GM12873 (cell line): ENCODE data around the gene ERC2.

Experiments
- CTCF ChIP-seq: IDR thresholded peaks from 2 replicates; pipeline ENCODE4 v1.5.1; 2012; ENCODE audit warnings: low read depth, mild to moderate bottlenecking, moderate library complexity, low read length, control low read depth; ENCODE audit not compliant: insufficient read depth; ENCODE audit errors: missing control alignments

The ERC2 gene

GRCh38 chr3:55518451-55518850 is 949.8 kb downstream of the ERC2 start:
- TF ChIP-seq CTCF, result no peak

DNA sequence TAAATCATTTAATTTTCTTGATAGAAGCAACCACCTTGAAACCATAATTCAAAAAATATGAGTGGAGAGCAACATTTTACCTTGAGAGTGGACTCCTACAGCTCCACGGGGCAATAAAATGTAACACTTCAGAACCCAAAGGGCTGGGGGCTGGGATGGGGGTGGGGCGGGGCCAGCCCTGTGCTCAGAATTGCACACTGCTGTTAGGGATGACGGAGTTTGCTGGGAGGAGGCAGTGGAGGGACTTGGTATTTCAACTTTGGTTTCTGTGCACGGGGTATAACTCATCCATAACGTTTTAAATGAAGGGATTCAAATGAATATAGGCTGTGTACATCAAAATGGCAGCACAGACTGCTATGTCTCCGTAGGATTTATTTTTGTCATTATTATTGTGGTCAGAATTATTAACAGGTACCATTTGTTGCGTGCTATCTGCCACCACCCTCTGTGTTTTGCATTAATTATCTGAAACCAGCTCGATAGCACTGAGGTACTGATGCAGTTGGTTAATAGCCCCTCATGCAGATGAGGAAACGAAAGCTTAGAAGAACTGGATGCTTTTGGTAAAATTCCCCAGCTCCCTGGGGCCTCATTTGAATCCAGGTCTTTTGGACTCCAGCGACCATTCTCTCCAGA is 951.8 kb downstream of the ERC2 start:
- TF ChIP-seq CTCF, result no peak

DNA sequence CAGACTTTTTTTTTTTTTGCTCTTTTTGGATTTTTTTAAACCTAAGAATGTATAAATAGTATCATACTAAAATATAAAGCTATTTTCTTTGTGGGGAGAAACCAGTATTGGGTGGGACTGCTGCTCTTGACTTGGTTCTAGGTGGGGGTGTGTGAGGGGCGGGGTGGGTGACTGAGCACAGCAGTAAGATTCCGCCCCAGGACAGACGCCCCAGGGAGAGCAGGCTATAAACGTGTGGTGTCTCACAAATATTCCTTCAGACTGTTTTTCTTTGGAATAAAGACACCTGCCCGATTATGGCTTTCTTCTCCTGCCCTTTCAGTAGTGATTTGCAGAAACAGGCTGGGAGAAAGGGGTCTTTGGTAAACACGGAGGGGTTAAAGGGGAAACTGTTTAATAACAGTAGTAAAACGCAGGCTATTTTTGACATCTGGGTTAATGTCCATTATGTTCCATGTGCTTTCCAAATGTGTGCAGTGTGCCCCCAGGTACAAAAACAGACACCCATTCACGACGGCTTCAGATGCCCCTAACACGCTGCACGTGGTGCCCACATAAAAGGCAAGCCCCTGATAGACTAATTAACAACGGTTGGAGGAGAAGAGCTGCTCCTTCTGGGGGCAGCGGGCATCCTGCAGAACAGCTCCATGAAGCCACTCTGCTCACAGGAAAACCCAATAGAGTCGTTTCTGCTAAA is 952.6 kb downstream of the ERC2 start:
- TF ChIP-seq CTCF, result no peak

DNA sequence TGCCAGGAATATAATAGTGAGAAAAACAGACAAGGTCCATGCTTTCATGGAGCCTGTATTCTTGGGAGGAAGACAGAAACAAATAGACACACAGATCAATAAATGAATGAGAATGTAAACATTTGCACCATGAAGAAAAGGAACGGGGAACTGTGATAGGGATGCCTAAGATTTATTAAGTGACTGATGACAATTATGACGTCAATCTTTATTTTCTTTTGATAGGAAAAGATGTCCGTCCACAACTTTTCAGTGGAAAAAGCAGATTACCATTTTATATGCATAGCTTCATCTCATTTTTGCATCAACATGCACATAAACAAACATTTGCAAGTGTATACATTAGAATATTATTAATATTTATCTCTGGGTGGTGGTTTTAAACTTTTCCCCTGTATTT is 953.3 kb downstream of the ERC2 start:
- TF ChIP-seq CTCF, result no peak

- no peak for TF ChIP-seq CTCF
Measured at GRCh38 chr3:55512571-55513343, 955.5 kb downstream of the ERC2 start.

GRCh38 chr3:55511895-55512570 is 956.2 kb downstream of the ERC2 start:
- TF ChIP-seq CTCF, result no peak

GRCh38 chr3:55508335-55508734 is 959.9 kb downstream of the ERC2 start:
- TF ChIP-seq CTCF, result no peak
